Adrenal gland (tissue), 12 donors: Measurements from ENCODE around the gene MYEOV. TPM values are rescaled to one million over a fixed set of nuclear protein-coding genes. Genes with fewer than 3 reads are reported as not detected.

Experiments
- DNase-seq, 7 donors: peaks; one replicate each; pipeline ENCODE4 v3.0.0-alpha.2; 2019 to 2020
- H3K27ac ChIP-seq, 5 donors: fragments of 200-600 bp; sonication (generic) in 4 of 5; 1 replicate in 3 of 5; 2 replicates in 2 of 5; pipeline versions ENCODE4 v1.5.1 to v1.8.0; 2016 to 2020; ENCODE audit warnings: mild to moderate bottlenecking in 1 of 5
- H3K27me3 ChIP-seq: fragments of 200-600 bp; 2 replicates; pipeline ENCODE4 v1.8.0; 2021
- H3K36me3 ChIP-seq, 2 donors: fragments of 200-600 bp; replicated peaks in 1 of 2; 1 replicate in 1 of 2; 2 replicates in 1 of 2; pipeline versions ENCODE4 v1.5.1 to v1.8.0; 2018 to 2022
- H3K4me1 ChIP-seq, 2 donors: fragments of 200-600 bp; replicated peaks in 1 of 2; 1 replicate in 1 of 2; 2 replicates in 1 of 2; pipeline versions ENCODE4 v1.5.1 to v1.8.0; 2018 to 2021
- H3K4me3 ChIP-seq, 4 donors: fragments of 200-600 bp; sonication (generic) in 3 of 4; one replicate each; pipeline ENCODE4 v1.5.1; 2016 to 2018
- H3K9me3 ChIP-seq, 3 donors: fragments of 200-600 bp; sonication (generic) in 1 of 3; replicated peaks in 1 of 3; 1 replicate in 2 of 3; 2 replicates in 1 of 3; pipeline versions ENCODE4 v1.5.1 to v1.8.0; 2016 to 2021
- POLR2A ChIP-seq, 2 donors: fragments of 450-650 bp; IDR thresholded peaks; one replicate each; pipeline ENCODE4 v1.6.1; 2017; ENCODE audit warnings: antibody characterized with exemption in 2 of 2, mild to moderate bottlenecking in 2 of 2, moderate library complexity in 1 of 2
- WGBS, 4 donors: extraction: QIAGEN DNeasy Blood & Tissue Kit in 2 of 4; methylation state at CpG; one replicate each; pipeline versions ENCODE4 v1.1.5 to v1.1.7; 2013 to 2017; 5-methylcytosine and 5-hydroxymethylcytosine counted together
- intact Hi-C, 2 donors: fragments of 100-400 bp; cut with DNase I; formaldehyde crosslinking; loops; one replicate each; pipeline versions ENCODE4 v1.14.1 to v1.15.0; 2022 to 2023
- polyA plus RNA-seq, 3 donors: library from polyadenylated mRNA; stranded (reverse); fragments of 200-250 nt in 2 of 3; fragments of 350-450 nt in 1 of 3; fragmentation: Illumina TruSeq in 1 of 3; extraction: RNeasy Lipid Tissue Mini Kit (QIAGEN cat#74804) in 1 of 3; gene quantifications; one replicate each; pipeline ENCODE4 v1.2.3, GENCODE V29; 2013 to 2014
- total RNA-seq, 9 donors: library from RNA; depleted of rRNA in 4 of 9; stranded (reverse); fragments of >200 nt in 4 of 9; fragments of 120-200 nt in 1 of 9; fragmentation: NEBNext Ultra II Directional in 1 of 9; extraction: Animal tissue kit (Norgen Biotek cat#: 25700) in 1 of 9; gene quantifications; one replicate each; pipeline versions ENCODE4 v1.1.0 to v1.2.4, GENCODE V29; 2013 to 2023
- TF ChIP-seq, protein P1 (sequence below), 6 experiments: fragments of 450-650 bp in 4 of 6; fragments of 200-600 bp in 2 of 6; sonication (generic) in 1 of 6; IDR thresholded peaks; 1 replicate in 5 of 6; 2 replicates in 1 of 6; pipeline versions ENCODE4 v1.5.1 to v1.8.0; 2016 to 2021; ENCODE audit warnings: antibody characterized with exemption in 6 of 6, mild to moderate bottlenecking in 2 of 6, moderate library complexity in 1 of 6
- donor health status: healthy with polysubstance abuse.
- donor health status: Bipolar disorder and iron deficiency.
- donor health status: DM: yes; HTN: yes; CAD: no.
- donor health status: DM: no; HTN: no; CAD: no.
- donor health status: DM: no; HTN: no; CAD: no.
- donor health status: DM: yes; HTN: yes; CAD: no.

MYEOV gene
- total and polyA plus RNA-seq, 12 donors: 0.06 to 1.6 (median 0.32) TPM; not detected in 3

DNA sequence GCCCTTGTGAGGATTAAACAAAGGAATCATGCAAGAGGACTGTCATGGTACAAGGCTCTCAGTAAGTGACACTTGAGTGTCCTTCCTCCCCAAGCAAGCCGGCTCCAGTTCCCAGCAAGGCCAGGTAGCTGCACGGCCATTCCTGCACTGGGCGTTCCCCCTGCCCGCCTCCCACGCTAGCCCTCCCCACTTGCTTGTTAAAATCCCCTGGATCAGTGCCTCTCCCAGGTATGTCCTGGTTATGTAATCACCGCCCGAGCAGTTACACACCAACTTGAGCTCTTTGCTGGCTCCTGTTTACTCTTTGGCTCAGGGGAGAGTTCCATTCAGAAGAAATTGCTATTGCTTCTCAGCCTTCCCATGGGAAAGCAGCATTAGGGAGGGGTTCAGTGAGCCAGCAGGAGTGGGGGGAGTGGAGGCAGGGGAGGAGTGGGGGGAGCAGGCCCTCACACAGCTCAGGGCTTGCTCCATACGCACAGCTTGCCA lies 19.4 kb upstream of the MYEOV start:
- no peak for TF ChIP-seq POLR2A (IDR thresholded peaks at IDR 0.05)
- TF ChIP-seq, protein P1, sequence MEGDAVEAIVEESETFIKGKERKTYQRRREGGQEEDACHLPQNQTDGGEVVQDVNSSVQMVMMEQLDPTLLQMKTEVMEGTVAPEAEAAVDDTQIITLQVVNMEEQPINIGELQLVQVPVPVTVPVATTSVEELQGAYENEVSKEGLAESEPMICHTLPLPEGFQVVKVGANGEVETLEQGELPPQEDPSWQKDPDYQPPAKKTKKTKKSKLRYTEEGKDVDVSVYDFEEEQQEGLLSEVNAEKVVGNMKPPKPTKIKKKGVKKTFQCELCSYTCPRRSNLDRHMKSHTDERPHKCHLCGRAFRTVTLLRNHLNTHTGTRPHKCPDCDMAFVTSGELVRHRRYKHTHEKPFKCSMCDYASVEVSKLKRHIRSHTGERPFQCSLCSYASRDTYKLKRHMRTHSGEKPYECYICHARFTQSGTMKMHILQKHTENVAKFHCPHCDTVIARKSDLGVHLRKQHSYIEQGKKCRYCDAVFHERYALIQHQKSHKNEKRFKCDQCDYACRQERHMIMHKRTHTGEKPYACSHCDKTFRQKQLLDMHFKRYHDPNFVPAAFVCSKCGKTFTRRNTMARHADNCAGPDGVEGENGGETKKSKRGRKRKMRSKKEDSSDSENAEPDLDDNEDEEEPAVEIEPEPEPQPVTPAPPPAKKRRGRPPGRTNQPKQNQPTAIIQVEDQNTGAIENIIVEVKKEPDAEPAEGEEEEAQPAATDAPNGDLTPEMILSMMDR (IDR thresholded peaks at IDR 0.05): no peak
- intact Hi-C loops: no loop called here
- 69 to 82% (median 77%) methylated on average over 8 of the region's 8 CpGs for WGBS, 4 donors

GRCh38 chr11:69275178-69275577 lies 18.8 kb upstream of the MYEOV start:
- TF ChIP-seq, protein P1 (IDR thresholded peaks at IDR 0.05): no peak
- TF ChIP-seq POLR2A (IDR thresholded peaks at IDR 0.05): no peak
- Histone ChIP-seq H3K4me1 (no peaks in the 10 kb centered on the region), H3K27me3 (no peaks in the 10 kb centered on the region), H3K9me3 (no peaks in the 10 kb centered on the region), H3K27ac (no peak overlapping the region), H3K4me3 (no peak overlapping the region), H3K36me3 (no peaks in the 10 kb centered on the region)
- DNase-seq: no peak
- intact Hi-C loops: no loop called here

More for the DNA sequence above, 19.4 kb upstream of the MYEOV start:
- Histone ChIP-seq H3K4me1 (no peaks in the 10 kb centered on the region), H3K9me3 (no peaks in the 10 kb centered on the region), H3K27ac (no peak overlapping the region), H3K4me3 (no peak overlapping the region), H3K36me3 (no peaks in the 10 kb centered on the region), H3K27me3 (no peaks in the 10 kb centered on the region)
- no peak for DNase-seq

- H3K4me3 ChIP-seq: no peak overlapping the region
- no peak for DNase-seq
- H3K4me1 ChIP-seq: no peaks in the 10 kb centered on the region
- 93 to 98% (median 95%) methylated on average over 3 of the region's 3 CpGs for WGBS, 4 donors
- intact Hi-C loops: no loop called here
- H3K9me3 ChIP-seq: no peaks in the 10 kb centered on the region
- H3K27me3 ChIP-seq: no peaks in the 10 kb centered on the region
- TF ChIP-seq POLR2A (IDR thresholded peaks at IDR 0.05): no peak
- TF ChIP-seq, protein P1 (IDR thresholded peaks at IDR 0.05): no peak
- H3K36me3 ChIP-seq: no peaks in the 10 kb centered on the region
- no peak overlapping the region for H3K27ac ChIP-seq
Observed at GRCh38 chr11:69276165-69276564, 17.8 kb upstream of the MYEOV start.

GRCh38 chr11:69277074-69277809 lies 16.7 kb upstream of the MYEOV start:
- Histone ChIP-seq H3K4me1 (no peaks in the 10 kb centered on the region), H3K27ac (no peak overlapping the region), H3K27me3 (no peaks in the 10 kb centered on the region), H3K36me3 (no peaks in the 10 kb centered on the region), H3K9me3 (no peaks in the 10 kb centered on the region), H3K4me3 (no peak overlapping the region)
- 28 to 33% (median 31%) methylated on average over 12 of the region's 12 CpGs for WGBS, 4 donors
- intact Hi-C loops: no loop called here
- DNase-seq: no peak
- TF ChIP-seq, protein P1 (IDR thresholded peaks at IDR 0.05): no peak
- no peak for TF ChIP-seq POLR2A (IDR thresholded peaks at IDR 0.05)
